IMR-90 (cell line): ENCODE measurements around the gene RPS16. TPM values are rescaled to one million over a fixed set of nuclear protein-coding genes. Genes with fewer than 3 reads are reported as not detected.

Experiments used
- ATAC-seq: fragments of 200-7000 bp; cut with Tn5 transposase; 2 replicates; pipeline ENCODE4 v1.9.1; 2020; ENCODE audit warnings: low read depth, mild to moderate bottlenecking, moderate library complexity
- BruUV-seq: library from RNA; stranded (reverse); fragments of 400-500 nt; replicated peaks from 2 replicates; lab custom pipeline; 2021; lab: Mats Ljungman, UMichigan
- CTCF ChIA-PET: fragments of 300-600 bp; formaldehyde crosslinking; extraction: SDS; loops from one replicate; lab custom pipeline; 2021; ENCODE audit warnings: antibody characterized with exemption; lab: Yijun Ruan, JAX
- POLR2A ChIA-PET: fragments of 300-600 bp; sonication (Branson Sonifier 250); formaldehyde crosslinking; loops from one replicate; lab custom pipeline; 2022; ENCODE audit warnings: antibody characterized with exemption; ENCODE audit not compliant: unreplicated experiment; lab: Charles Lee
- DNase-seq: peaks from one replicate; pipeline ENCODE4 v3.0.0; 2013
- H2AFZ ChIP-seq: replicated peaks from 2 replicates; pipeline ENCODE3; 2013; ENCODE audit warnings: low read length, mild to moderate bottlenecking; ENCODE audit not compliant: poor library complexity
- H2AK5ac ChIP-seq: 2 replicates; pipeline ENCODE4 v1.6.1; 2013; ENCODE audit warnings: low read depth, low read length, inconsistent platforms
- H2AK9ac ChIP-seq: replicated peaks from 2 replicates; pipeline ENCODE3; 2013; ENCODE audit warnings: mild to moderate bottlenecking, low read depth, low read length, moderate library complexity; ENCODE audit not compliant: poor library complexity
- H2BK120ac ChIP-seq: 2 replicates; pipeline ENCODE4 v1.6.1; 2013; ENCODE audit warnings: low read depth, low read length, inconsistent platforms
- H2BK15ac ChIP-seq: 3 replicates; pipeline ENCODE4 v1.6.1; 2013; ENCODE audit warnings: low read depth, low read length, inconsistent platforms
- H2BK20ac ChIP-seq: 2 replicates; pipeline ENCODE4 v1.6.1; 2013; ENCODE audit warnings: low read depth, mild to moderate bottlenecking, inconsistent platforms, low read length, moderate library complexity
- H2BK5ac ChIP-seq: 2 replicates; pipeline ENCODE4 v1.6.1; 2013; ENCODE audit warnings: mild to moderate bottlenecking, low read depth, low read length, inconsistent platforms; ENCODE audit not compliant: poor library complexity, severe bottlenecking
- H3K14ac ChIP-seq: replicated peaks from 2 replicates; pipeline ENCODE4 v1.6.1; 2013; ENCODE audit warnings: low read depth, low read length, inconsistent platforms
- H3K18ac ChIP-seq: 2 replicates; pipeline ENCODE4 v1.6.1; 2013; ENCODE audit warnings: low read depth, low read length, control low read depth
- H3K23ac ChIP-seq: 2 replicates; pipeline ENCODE4 v1.6.1; 2013; ENCODE audit warnings: low read depth, low read length, inconsistent platforms
- H3K27ac ChIP-seq: 2 replicates; pipeline ENCODE4 v1.5.1; 2013; ENCODE audit warnings: mild to moderate bottlenecking, control low read depth, low read length; ENCODE audit not compliant: insufficient read depth
- H3K27me3 ChIP-seq: 2 replicates; pipeline ENCODE4 v1.6.1; 2013; ENCODE audit warnings: low read length; ENCODE audit not compliant: control insufficient read depth, insufficient read depth
- H3K36me3 ChIP-seq: 2 replicates; pipeline ENCODE4 v1.6.1; 2013; ENCODE audit warnings: low read length, mixed read lengths; ENCODE audit not compliant: control insufficient read depth, insufficient read depth
- H3K4ac ChIP-seq: 2 replicates; pipeline ENCODE4 v1.6.1; 2013; ENCODE audit warnings: low read depth, low read length, inconsistent platforms
- H3K4me1 ChIP-seq: 2 replicates; pipeline ENCODE4 v1.6.1; 2013; ENCODE audit warnings: low read length, mixed read lengths; ENCODE audit not compliant: control insufficient read depth, insufficient read depth
- H3K4me2 ChIP-seq: 2 replicates; pipeline ENCODE4 v1.6.1; 2013; ENCODE audit warnings: low read depth, mild to moderate bottlenecking, control low read depth, low read length, moderate library complexity
- H3K4me3 ChIP-seq: 2 replicates; pipeline ENCODE4 v1.5.1; 2013; ENCODE audit warnings: low read depth, mild to moderate bottlenecking, control low read depth, low read length, moderate library complexity; ENCODE audit not compliant: insufficient read depth
- H3K56ac ChIP-seq: 2 replicates; pipeline ENCODE4 v1.6.1; 2013; ENCODE audit warnings: low read length, inconsistent platforms; ENCODE audit not compliant: insufficient read depth; ENCODE audit errors: extremely low read depth
- H3K79me1 ChIP-seq, 2 experiments: 2 replicates each; pipeline ENCODE4 v1.6.1; 2013; ENCODE audit warnings: low read length in 2 of 2, inconsistent platforms in 1 of 2, low read depth in 1 of 2
- H3K9ac ChIP-seq: 2 replicates; pipeline ENCODE4 v1.6.1; 2013; ENCODE audit warnings: low read depth, low read length, control low read depth
- H3K9me1 ChIP-seq: 2 replicates; pipeline ENCODE4 v1.6.1; 2013; ENCODE audit warnings: low read length, inconsistent platforms; ENCODE audit not compliant: insufficient read depth
- H3K9me3 ChIP-seq: 2 replicates; pipeline ENCODE4 v1.6.1; 2013; ENCODE audit warnings: low read length; ENCODE audit not compliant: control insufficient read depth, insufficient read depth
- H4K20me1 ChIP-seq: 2 replicates; pipeline ENCODE4 v1.6.1; 2013; ENCODE audit warnings: low read length, inconsistent platforms; ENCODE audit not compliant: insufficient read depth
- H4K5ac ChIP-seq: 2 replicates; pipeline ENCODE4 v1.6.1; 2013; ENCODE audit warnings: mild to moderate bottlenecking, low read depth, low read length, control low read depth
- H4K8ac ChIP-seq, 2 experiments: 2 replicates each; pipeline ENCODE4 v1.6.1; 2013; ENCODE audit warnings: low read depth in 2 of 2, low read length in 2 of 2, control low read depth in 1 of 2, inconsistent platforms in 1 of 2
- H4K91ac ChIP-seq: 2 replicates; pipeline ENCODE4 v1.6.1; 2013; ENCODE audit warnings: low read depth, low read length, inconsistent platforms; ENCODE audit not compliant: insufficient read depth
- MAFK ChIP-seq: IDR thresholded peaks from 2 replicates; pipeline ENCODE4 v1.6.1; 2012; ENCODE audit warnings: low read depth, low read length, improper control_type of control experiment
- MAZ ChIP-seq: IDR thresholded peaks from 2 replicates; pipeline ENCODE4 v1.6.1; 2012; ENCODE audit warnings: low read depth, mild to moderate bottlenecking, low read length, improper control_type of control experiment, moderate library complexity, borderline replicate concordance
- WGBS, 2 experiments: methylation state at CpG; one replicate each; pipeline versions ENCODE4 v1.1.5 to v1.1.7; 2013; ENCODE audit warnings: missing lambda C conversion rate in 2 of 2; ENCODE audit not compliant: insufficient read length in 1 of 2; ENCODE audit errors: extremely low coverage in 2 of 2; 5-methylcytosine and 5-hydroxymethylcytosine counted together
- dilution Hi-C: fragments of 300-500 bp; cut with HindIII; formaldehyde crosslinking; loops from one replicate; pipeline ENCODE4 v1.14.3; 2018; ENCODE audit warnings: low sequenced_read_pairs; ENCODE audit not compliant: unreplicated experiment
- in situ Hi-C: fragments of 300-500 bp; cut with MboI; formaldehyde crosslinking; loops from 3 replicates; pipeline ENCODE4 v1.14.3; 2019; ENCODE audit warnings: low sequenced_read_pairs, inconsistent platforms, mixed read lengths
- intact Hi-C: fragments of 100-400 bp; cut with micrococcal nuclease; formaldehyde crosslinking; loops from 2 replicates; pipeline ENCODE4 v1.10.0; 2022
- polyA plus RNA-seq, 3 experiments: library from polyadenylated mRNA; depleted of rRNA; stranded (reverse); fragments of >200 nt; gene quantifications; 2 replicates each; pipeline ENCODE4 v1.2.3, GENCODE V29; 2012; ENCODE audit warnings: low replicate concordance in 1 of 3
- total RNA-seq: library from RNA; depleted of rRNA; stranded (reverse); fragments of >200 nt; gene quantifications from 2 replicates; pipeline ENCODE4 v1.2.3, GENCODE V29; 2012
- TF ChIP-seq, protein P1 (sequence below): fragments of 150-350 bp; IDR thresholded peaks from 2 replicates; pipeline ENCODE4 v1.6.1; 2017; ENCODE audit warnings: mild to moderate bottlenecking, antibody characterized with exemption, low read length, low read depth

The RPS16 gene
- total and polyA plus RNA-seq, 2 of the 4 experiments (the other 2 are of a cell fraction), result 320 to 3,500 TPM

DNA sequence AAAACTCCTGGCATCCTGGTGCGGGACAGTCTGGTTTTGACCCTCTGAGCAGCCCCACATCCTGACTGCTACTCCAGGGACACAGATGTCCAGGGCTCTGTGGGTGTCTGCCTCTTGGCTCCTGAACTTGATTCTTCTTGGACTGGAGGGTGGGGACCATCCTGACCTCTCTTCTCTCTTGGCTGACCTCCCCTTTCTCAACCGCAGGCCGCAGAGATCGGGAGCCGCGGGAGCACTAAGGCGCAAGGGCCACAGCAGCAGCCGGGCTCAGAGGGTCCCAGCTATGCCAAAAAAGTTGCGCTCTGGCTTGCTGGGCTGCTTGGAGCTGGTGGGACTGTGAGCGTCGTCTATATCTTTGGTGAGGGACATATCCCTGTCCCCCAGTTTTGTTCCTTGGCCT, 45.9 kb upstream of the RPS16 start:
- Histone ChIP-seq H3K9me3 (no peaks in the 10 kb centered on the region), H2AK9ac (no peak overlapping the region), H3K27ac (no peak overlapping the region; the same call in 1 of the 2 replicates), H2BK120ac (no peak overlapping the region), H3K56ac (no peak overlapping the region), H3K4ac (no peak overlapping the region), H3K27me3 (no peaks in the 10 kb centered on the region), H3K4me1 (peaks cover 9% of the 10 kb centered on the region), H2BK15ac (no peak overlapping the region), H4K91ac (no peak overlapping the region), H2AFZ (peak overlapping the region; percentile 98), H2AK5ac (no peak overlapping the region), H3K9me1 (no peaks in the 10 kb centered on the region), H2BK5ac (no peak overlapping the region), H3K4me3 (peak overlapping the region; percentile 75), H3K79me1 (peaks cover 28 to 32% of the 10 kb centered on the region in 2 experiments), H3K36me3 (peaks cover 14% of the 10 kb centered on the region), H4K8ac (peak overlapping the region in 1 of 2 experiments; percentile 90; a peak in 1 of 4 replicates), H3K9ac (peak overlapping the region; percentile 81), H2BK20ac (no peak overlapping the region), H3K14ac (no peak overlapping the region), H4K5ac (no peak overlapping the region), H3K23ac (no peak overlapping the region), H3K4me2 (peak overlapping the region; percentile 87), H4K20me1 (peaks cover 11% of the 10 kb centered on the region; the same call in 1 of the 2 replicates), H3K18ac (no peak overlapping the region)
- POLR2A ChIA-PET, result no interaction called here
- intact Hi-C loops, result loop anchor here (2.0 kb wide), 1 partner anchor 51 kb away; the partner anchor contains the start of gene EID2B
- DNase-seq (no peak), ATAC-seq (no peak)
- 84% methylated on average over 5 of the region's 11 CpGs; no CpG with 5 or more reads in 1 of the 2 experiments for WGBS, 2 experiments
- CTCF ChIA-PET, result no interaction called here
- in situ Hi-C loops, result no loop called here
- dilution Hi-C loops, result no loop called here
- no TSS peak for BruUV-seq
- TF ChIP-seq, protein P1, sequence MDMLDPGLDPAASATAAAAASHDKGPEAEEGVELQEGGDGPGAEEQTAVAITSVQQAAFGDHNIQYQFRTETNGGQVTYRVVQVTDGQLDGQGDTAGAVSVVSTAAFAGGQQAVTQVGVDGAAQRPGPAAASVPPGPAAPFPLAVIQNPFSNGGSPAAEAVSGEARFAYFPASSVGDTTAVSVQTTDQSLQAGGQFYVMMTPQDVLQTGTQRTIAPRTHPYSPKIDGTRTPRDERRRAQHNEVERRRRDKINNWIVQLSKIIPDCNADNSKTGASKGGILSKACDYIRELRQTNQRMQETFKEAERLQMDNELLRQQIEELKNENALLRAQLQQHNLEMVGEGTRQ, result no peak
- no peak for TF ChIP-seq MAFK
- no peak for TF ChIP-seq MAZ
